Osteocyte (in vitro differentiated cells): Measurements from ENCODE around the gene PNMA1. TPM values are rescaled to one million over a fixed set of nuclear protein-coding genes. Genes with fewer than 3 reads are reported as not detected.

ENCODE experiments used
- DNase-seq: peaks from one replicate; pipeline ENCODE4 v3.0.0; 2021; ENCODE audit warnings: mixed read lengths; ENCODE audit not compliant: unreplicated experiment; ENCODE audit errors: extremely low spot score
- H3K27ac Mint-ChIP-seq: one replicate; pipeline ENCODE4 v1.8.0; 2021; ENCODE audit warnings: mild to moderate bottlenecking, mixed read lengths; ENCODE audit not compliant: unreplicated experiment
- H3K27me3 Mint-ChIP-seq: one replicate; pipeline ENCODE4 v1.8.0; 2021; ENCODE audit warnings: mixed read lengths; ENCODE audit not compliant: unreplicated experiment
- H3K36me3 Mint-ChIP-seq: one replicate; pipeline ENCODE4 v1.8.0; 2021; ENCODE audit warnings: mixed read lengths; ENCODE audit not compliant: unreplicated experiment
- H3K4me1 Mint-ChIP-seq: one replicate; pipeline ENCODE4 v1.8.0; 2021; ENCODE audit warnings: mixed read lengths; ENCODE audit not compliant: unreplicated experiment
- H3K4me3 Mint-ChIP-seq: one replicate; pipeline ENCODE4 v1.8.0; 2021; ENCODE audit warnings: mild to moderate bottlenecking, moderate library complexity, mixed read lengths; ENCODE audit not compliant: unreplicated experiment
- H3K9me3 Mint-ChIP-seq: one replicate; pipeline ENCODE4 v1.8.0; 2021; ENCODE audit warnings: mixed read lengths; ENCODE audit not compliant: unreplicated experiment
- CTCF ChIP-seq: fragments of 200-600 bp; sonication (generic); IDR thresholded peaks from 2 replicates; pipeline ENCODE4 v1.5.0; 2021; ENCODE audit warnings: antibody characterized with exemption, mild to moderate bottlenecking, moderate library complexity
- total RNA-seq: library from RNA; stranded (reverse); gene quantifications from 2 replicates; pipeline ENCODE4 v1.2.1, GENCODE V29; 2021

PNMA1 gene
- total RNA-seq, 1 donor from 2014 or later = 81.4 TPM

GRCh38 chr14:73760598-73761586, 46.7 kb upstream of the PNMA1 start:
- H3K4me1 Mint-ChIP-seq = peaks cover 70% of the 10 kb centered on the region
- no peaks in the 10 kb centered on the region for H3K36me3 Mint-ChIP-seq
- no peaks in the 10 kb centered on the region for H3K9me3 Mint-ChIP-seq
- peak overlapping the region; percentile 80 for H3K4me3 Mint-ChIP-seq
- H3K27ac Mint-ChIP-seq = peak overlapping the region; percentile 99
- no peak for TF ChIP-seq CTCF
- no peak for DNase-seq
- H3K27me3 Mint-ChIP-seq = no peaks in the 10 kb centered on the region

GRCh38 chr14:73759714-73760597, 45.8 kb upstream of the PNMA1 start:
- Mint-ChIP-seq H3K27me3 (no peaks in the 10 kb centered on the region), H3K27ac (peak overlapping the region; percentile 99), H3K4me1 (peaks cover 73% of the 10 kb centered on the region), H3K9me3 (no peaks in the 10 kb centered on the region), H3K4me3 (peak overlapping the region; percentile 80), H3K36me3 (no peaks in the 10 kb centered on the region)
- no peak for TF ChIP-seq CTCF
- peak; percentile 98 for DNase-seq

GRCh38 chr14:73759183-73759713, 45.1 kb upstream of the PNMA1 start:
- H3K9me3 Mint-ChIP-seq = no peaks in the 10 kb centered on the region
- H3K36me3 Mint-ChIP-seq = no peaks in the 10 kb centered on the region
- H3K27me3 Mint-ChIP-seq = no peaks in the 10 kb centered on the region
- no peak for DNase-seq
- H3K27ac Mint-ChIP-seq = peak overlapping the region; percentile 96
- TF ChIP-seq CTCF = no peak
- peaks cover 75% of the 10 kb centered on the region for H3K4me1 Mint-ChIP-seq
- peak overlapping the region; percentile 84 for H3K4me3 Mint-ChIP-seq

- Mint-ChIP-seq H3K9me3 (no peaks in the 10 kb centered on the region), H3K27ac (peak overlapping the region; percentile 96), H3K4me1 (peaks cover 80% of the 10 kb centered on the region), H3K4me3 (peak overlapping the region; percentile 84), H3K27me3 (no peaks in the 10 kb centered on the region), H3K36me3 (no peaks in the 10 kb centered on the region)
- peak; percentile 75 for TF ChIP-seq CTCF
- DNase-seq = no peak
Measured at GRCh38 chr14:73758392-73759182, 44.4 kb upstream of the PNMA1 start.
